DND-41 (cell line): ENCODE data around the gene ADGRF1.
"Not testable (repeated sequence)": the region's sequence is repeated elsewhere in the genome, so short reads cannot be mapped to it uniquely, and the experiment has no call there.

ENCODE experiments used
- ATAC-seq: fragments of 200-7000 bp; cut with Tn5 transposase; 3 replicates; pipeline ENCODE4 v1.9.1; 2021; ENCODE audit warnings: low read depth; ENCODE audit not compliant: insufficient read depth
- DNase-seq: peaks from one replicate; pipeline ENCODE4 v3.0.0-alpha.2; 2020
- H2AFZ ChIP-seq: 2 replicates; pipeline ENCODE4 v1.6.0; 2012; ENCODE audit warnings: low read depth, low read length
- H3K27ac ChIP-seq: 2 replicates; pipeline ENCODE4 v1.5.1; 2012; ENCODE audit warnings: low read length, inconsistent platforms
- H3K27me3 ChIP-seq: fragments of 200-600 bp; sonication (generic); 2 replicates; pipeline ENCODE4 v1.6.0; 2012; ENCODE audit warnings: low read length, mild to moderate bottlenecking, inconsistent platforms; ENCODE audit not compliant: insufficient read depth, poor library complexity
- H3K36me3 ChIP-seq: 2 replicates; pipeline ENCODE4 v1.5.1; 2012; ENCODE audit warnings: low read length, inconsistent platforms; ENCODE audit not compliant: insufficient read depth
- H3K4me1 ChIP-seq: 2 replicates; pipeline ENCODE4 v1.5.1; 2012; ENCODE audit warnings: mild to moderate bottlenecking, low read length; ENCODE audit not compliant: insufficient read depth
- H3K4me2 ChIP-seq: 2 replicates; pipeline ENCODE4 v1.6.0; 2012; ENCODE audit warnings: mild to moderate bottlenecking, moderate library complexity, low read length, inconsistent platforms; ENCODE audit not compliant: insufficient read depth
- H3K4me3 ChIP-seq, 2 experiments: fragments of 200-600 bp in 1 of 2; shearing (Covaris generic) in 1 of 2; 2 replicates each; pipeline ENCODE4 v1.5.1; 2012 to 2016; ENCODE audit warnings: inconsistent platforms in 2 of 2, low read length in 2 of 2, mild to moderate bottlenecking in 2 of 2, low read depth in 1 of 2, moderate library complexity in 1 of 2
- H3K79me2 ChIP-seq: 2 replicates; pipeline ENCODE4 v1.6.0; 2012; ENCODE audit warnings: low read length, inconsistent platforms; ENCODE audit not compliant: insufficient read depth
- H3K9ac ChIP-seq: 2 replicates; pipeline ENCODE4 v1.6.0; 2012; ENCODE audit warnings: low read depth, mild to moderate bottlenecking, inconsistent platforms, low read length, moderate library complexity
- H3K9me3 ChIP-seq: 2 replicates; pipeline ENCODE4 v1.5.1; 2012; ENCODE audit warnings: low read length, moderate library complexity, mild to moderate bottlenecking, inconsistent platforms; ENCODE audit not compliant: insufficient read depth, severe bottlenecking
- H4K20me1 ChIP-seq: 2 replicates; pipeline ENCODE4 v1.6.0; 2012; ENCODE audit warnings: low read length; ENCODE audit not compliant: insufficient read depth
- CTCF ChIP-seq: IDR thresholded peaks from 2 replicates; pipeline ENCODE4 v1.5.1; 2012; ENCODE audit warnings: borderline replicate concordance, low read length, moderate library complexity, mild to moderate bottlenecking; ENCODE audit not compliant: poor library complexity, severe bottlenecking; ENCODE audit errors: extremely low read depth
- EZH2 ChIP-seq: IDR thresholded peaks from 3 replicates; pipeline ENCODE4 v1.6.1; 2012; ENCODE audit warnings: borderline replicate concordance, low read depth, mild to moderate bottlenecking, moderate library complexity, low read length, inconsistent platforms; ENCODE audit not compliant: severe bottlenecking

Gene ADGRF1

GRCh38 chr6:47042275-47042791 is at the start of gene ADGRF1:
ADGRF1 (minus strand) TSS chr6:47042332; CDS start chr6:47029061, 13,271 bp downstream.
- Histone ChIP-seq H2AFZ (no peak within 1 kb of the TSS), H3K27me3 (peaks cover 3% of the 10 kb centered on the region), H3K4me3 (no peak within 1 kb of the TSS), H3K9me3 (no peaks in the 10 kb centered on the region), H3K36me3 (no peaks in the 10 kb centered on the region), H4K20me1 (no peaks in the 10 kb centered on the region), H3K4me2 (no peak within 1 kb of the TSS), H3K79me2 (no peaks in the 10 kb centered on the region), H3K9ac (no peak within 1 kb of the TSS), H3K4me1 (no peaks in the 10 kb centered on the region), H3K27ac (no peak within 1 kb of the TSS)
- no peak for ATAC-seq
- TF ChIP-seq EZH2 (no peak), CTCF (no peak)
- no peak for DNase-seq

GRCh38 chr6:47090881-47091280 is 48.7 kb upstream of the ADGRF1 start:
- DNase-seq (no peak), ATAC-seq (no peak)
- H3K9me3 ChIP-seq = no peaks in the 10 kb centered on the region
- H3K79me2 ChIP-seq = no peaks in the 10 kb centered on the region
- no peak overlapping the region for H3K4me3 ChIP-seq
- no peak overlapping the region for H3K4me2 ChIP-seq
- H3K9ac ChIP-seq = no peak overlapping the region
- no peak overlapping the region for H2AFZ ChIP-seq
- no peak overlapping the region for H3K27ac ChIP-seq
- H3K27me3 ChIP-seq = no peaks in the 10 kb centered on the region
- H4K20me1 ChIP-seq = no peaks in the 10 kb centered on the region
- no peak for TF ChIP-seq EZH2
- TF ChIP-seq CTCF = no peak
- H3K4me1 ChIP-seq = no peaks in the 10 kb centered on the region; the same call in 1 of the 2 replicates
- no peaks in the 10 kb centered on the region for H3K36me3 ChIP-seq

- not testable (repeated sequence) for ATAC-seq
These were observed 47.3 kb upstream of the ADGRF1 start for GRCh38 chr6:47089473-47089872.

GRCh38 chr6:47086051-47086770 is 44.1 kb upstream of the ADGRF1 start:
- Histone ChIP-seq H3K36me3 (no peaks in the 10 kb centered on the region), H3K79me2 (no peaks in the 10 kb centered on the region), H3K27me3 (no peaks in the 10 kb centered on the region), H3K9me3 (no peaks in the 10 kb centered on the region), H2AFZ (no peak overlapping the region), H3K9ac (no peak overlapping the region), H3K4me1 (no peaks in the 10 kb centered on the region), H3K4me3 (no peak overlapping the region), H4K20me1 (no peaks in the 10 kb centered on the region), H3K27ac (no peak overlapping the region), H3K4me2 (no peak overlapping the region)
- ATAC-seq (no peak), DNase-seq (no peak)
- TF ChIP-seq EZH2 (no peak), CTCF (no peak)

More at GRCh38 chr6:47089473-47089872, 47.3 kb upstream of the ADGRF1 start:
- H3K36me3 ChIP-seq, H3K4me1 ChIP-seq, H3K27me3 ChIP-seq, H3K9ac ChIP-seq, DNase-seq, H3K4me2 ChIP-seq, H3K27ac ChIP-seq, H3K4me3 ChIP-seq, H3K9me3 ChIP-seq, H2AFZ ChIP-seq, H4K20me1 ChIP-seq, H3K79me2 ChIP-seq: not testable (repeated sequence)
